ENCODE measurements around the gene ERGIC3.

DNA sequence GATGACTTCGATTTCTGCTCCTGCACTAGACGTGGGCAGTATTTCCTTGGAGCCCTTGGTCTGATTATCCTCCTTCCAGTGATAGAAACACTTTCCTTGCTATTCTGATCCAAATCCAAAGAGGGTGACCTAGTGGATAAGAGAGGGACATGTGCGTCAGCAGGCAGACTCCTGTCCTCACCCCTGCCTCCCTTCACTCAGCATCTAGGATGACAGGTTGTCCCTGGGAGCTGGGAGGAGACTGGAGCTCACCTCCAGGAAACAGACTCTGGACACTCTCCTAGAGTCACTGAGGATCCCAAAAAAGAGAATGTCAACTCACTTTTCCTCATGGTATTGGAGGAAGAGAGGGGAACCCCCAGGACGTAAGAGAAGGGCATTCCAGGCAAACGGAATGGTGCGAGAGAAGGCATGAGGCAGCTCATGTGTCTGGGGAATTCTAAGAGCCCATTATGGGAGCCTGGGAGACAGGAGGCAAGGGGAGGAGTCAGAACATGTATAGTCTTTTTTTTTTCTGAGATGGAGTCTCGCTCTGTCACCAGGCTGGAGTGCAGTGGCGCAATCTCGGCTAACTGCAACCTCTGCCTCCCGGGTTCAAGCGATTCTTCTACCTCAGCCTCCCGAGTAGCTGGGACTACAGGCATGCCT lies 14.6 kb upstream of the ERGIC3 start:
- no peak for TF ChIP-seq GATA3 (IDR thresholded peaks at IDR 0.05; ENCODE audit: low read depth, low read length)
- no peak for TF ChIP-seq GATA2 (IDR thresholded peaks at IDR 0.05; ENCODE audit: low read depth, low read length)

Data from SH-SY5Y (cell line).